Suppressor macrophage (primary cell): ENCODE measurements around the gene TAC1.
"Not testable (repeated sequence)": the region's sequence is repeated elsewhere in the genome, so short reads cannot be mapped to it uniquely, and the experiment has no call there.

Experiments
- DNase-seq, 4 experiments: peaks; one replicate each; pipeline ENCODE4 v3.0.0-alpha.2; 2020 to 2022
- total RNA-seq, 17 experiments: gene quantifications; one replicate each; lab custom pipeline; 2026; ENCODE audit warnings: mixed read lengths in 6 of 17, inconsistent platforms in 3 of 17; lab: John Stamatoyannopoulos, UW

The TAC1 gene
- 0 to 1.5 (median 0) reads per million in 17 experiments for total RNA-seq

- DNase-seq = no peak
Measured at GRCh38 chr7:97731736-97732564, at the start of gene TAC1. TSS of gene TAC1 (plus strand) at chr7:97732086. CDS start at chr7:97732613, 527 bp downstream.

GRCh38 chr7:97685952-97686351, 45.9 kb upstream of the TAC1 start:
- no peak for DNase-seq

DNA sequence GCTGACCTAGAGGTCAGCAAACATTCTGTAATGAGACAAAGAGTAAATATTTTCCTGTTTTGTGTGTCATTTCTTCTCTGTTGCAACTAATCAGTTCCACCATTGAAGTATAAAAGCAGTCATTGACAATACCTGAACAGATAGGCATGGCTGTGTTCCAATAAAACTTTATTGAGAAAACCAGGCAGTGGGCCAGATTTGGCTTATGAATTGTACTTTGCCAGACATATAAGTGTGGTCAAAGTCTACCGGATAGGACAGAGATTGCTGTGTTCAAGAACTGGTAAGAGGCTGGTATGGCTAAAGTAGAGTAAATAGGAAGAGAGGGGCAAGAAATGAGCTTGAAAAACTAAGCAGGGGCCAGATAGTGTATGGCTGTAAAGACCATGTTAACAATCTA, 38.3 kb upstream of the TAC1 start:
- DNase-seq = no peak

DNA sequence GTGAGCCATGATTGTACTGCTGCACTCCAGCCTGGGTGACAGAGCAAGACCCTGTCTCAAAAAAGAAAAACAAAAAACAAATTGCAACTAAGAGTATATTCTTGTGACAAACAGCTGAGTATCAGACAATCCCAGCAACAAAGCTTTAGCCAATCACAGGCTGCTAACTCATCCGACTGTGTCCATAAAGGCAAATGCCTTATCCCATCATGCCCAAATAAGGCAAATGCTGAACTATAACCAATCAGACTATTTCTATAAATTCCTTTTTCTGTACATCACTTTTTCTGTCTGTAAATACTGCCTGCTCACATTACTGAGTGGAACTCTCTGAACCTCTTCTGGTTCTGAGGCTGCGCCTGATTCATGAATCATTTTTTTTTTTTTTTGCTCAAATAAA, 37.5 kb upstream of the TAC1 start:
- DNase-seq = no peak

- DNase-seq = no peak
Measured at GRCh38 chr7:97697396-97697795, 34.5 kb upstream of the TAC1 start.

- DNase-seq = no peak
Measured at GRCh38 chr7:97722386-97722785, 9.5 kb upstream of the TAC1 start.

DNA sequence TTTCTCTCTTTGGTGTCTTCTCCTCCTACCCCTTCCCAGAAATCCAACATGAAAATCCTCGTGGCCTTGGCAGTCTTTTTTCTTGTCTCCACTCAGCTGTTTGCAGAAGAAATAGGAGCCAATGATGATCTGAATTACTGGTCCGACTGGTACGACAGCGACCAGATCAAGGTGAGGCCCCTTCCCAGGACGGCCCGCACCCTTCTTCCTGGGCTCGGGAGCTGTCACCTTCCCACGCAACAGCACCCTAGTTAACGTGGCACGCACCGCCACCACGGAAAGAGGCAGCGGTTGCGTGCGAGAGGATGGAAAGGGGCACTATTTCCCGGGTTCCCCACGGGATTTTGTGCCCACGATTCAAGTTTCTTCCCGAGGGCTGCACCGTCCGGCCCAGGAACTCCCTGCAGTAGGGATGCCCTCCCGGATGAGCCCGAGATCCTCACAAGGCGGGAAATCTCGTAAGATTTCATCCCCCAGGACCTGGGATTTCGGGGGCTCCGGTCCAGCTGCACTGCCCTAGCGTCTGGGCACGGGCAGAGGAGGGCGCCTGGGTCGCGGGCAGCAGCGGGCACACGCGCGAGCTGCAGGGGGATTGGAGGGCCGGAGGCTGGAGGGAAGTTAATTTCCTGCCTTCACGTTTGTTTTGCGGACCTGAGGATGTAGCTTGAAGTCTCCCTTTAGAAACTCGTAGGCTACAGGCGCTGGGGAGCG, 834 bp downstream of the TAC1 start:
- no peak for DNase-seq

- no peak for DNase-seq
Measured at GRCh38 chr7:97733276-97734161, 1.6 kb downstream of the TAC1 start.

- no peak for DNase-seq
Measured at GRCh38 chr7:97734255-97734654, 2.4 kb downstream of the TAC1 start.

DNA sequence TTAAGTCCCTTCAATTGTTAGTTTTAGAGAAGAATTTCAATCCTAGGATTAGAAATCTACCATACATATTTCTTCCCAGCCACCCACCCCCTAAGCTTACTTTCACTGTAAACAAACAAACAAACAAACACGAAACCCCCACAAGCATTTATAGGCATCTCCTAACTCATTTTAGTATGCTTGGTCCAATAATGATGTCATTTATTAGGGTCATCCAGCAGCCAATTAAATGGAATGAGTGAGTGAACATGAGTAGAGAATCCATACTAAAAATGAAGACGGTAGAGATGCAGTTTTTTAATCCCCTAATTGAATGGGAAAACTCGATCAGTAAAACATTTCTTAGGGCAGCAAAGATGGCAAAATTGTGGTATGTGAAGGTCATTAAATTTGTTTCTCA, 3.2 kb downstream of the TAC1 start:
- no peak for DNase-seq

DNA sequence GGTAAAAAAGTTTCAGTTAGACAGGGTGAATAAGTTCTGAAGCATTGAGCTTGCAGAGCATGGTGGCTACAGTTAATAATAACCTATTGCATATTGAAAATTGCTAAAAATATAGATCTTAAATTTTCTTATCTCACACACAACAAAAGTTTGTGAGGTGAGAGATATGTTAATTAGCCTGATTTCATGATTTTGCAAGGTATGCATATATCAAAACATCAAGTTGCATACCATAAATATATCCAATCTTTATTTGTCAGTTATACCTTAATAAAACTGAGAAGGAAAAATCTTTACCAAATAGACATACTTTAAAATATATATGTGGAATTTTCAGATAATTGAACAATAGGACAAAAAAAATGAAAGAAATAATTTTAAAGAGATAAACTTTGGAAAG, 16.6 kb downstream of the TAC1 start:
- DNase-seq = no peak

DNA sequence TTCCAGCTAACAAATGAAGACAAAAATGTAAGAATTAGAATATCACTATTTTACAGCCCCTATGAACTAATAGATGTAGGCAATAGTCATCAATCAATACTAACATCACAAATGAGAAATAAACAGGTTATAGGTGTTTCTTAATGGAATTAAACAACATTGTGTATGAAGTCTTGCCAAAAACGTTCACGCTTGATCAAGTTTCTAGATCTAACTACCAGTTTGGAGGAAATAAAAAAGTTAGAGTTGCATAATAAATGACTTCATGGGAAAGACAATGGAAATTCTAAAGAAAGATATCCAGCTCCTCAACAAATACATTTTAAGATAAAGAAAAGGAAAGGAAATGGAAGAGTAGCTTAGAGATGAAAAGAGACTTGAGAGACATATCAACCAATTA, 19.7 kb downstream of the TAC1 start:
- DNase-seq = no peak

GRCh38 chr7:97752215-97752614, 20.3 kb downstream of the TAC1 start:
- DNase-seq = no peak

GRCh38 chr7:97757824-97758223, 25.9 kb downstream of the TAC1 start:
- DNase-seq = no peak

- DNase-seq = no peak
Measured at GRCh38 chr7:97770850-97771249, 39.0 kb downstream of the TAC1 start.

- no peak for DNase-seq
Measured at GRCh38 chr7:97771576-97771975, 39.7 kb downstream of the TAC1 start.

GRCh38 chr7:97772045-97772901, 40.4 kb downstream of the TAC1 start:
- DNase-seq = no peak

- not testable (repeated sequence) for DNase-seq
Measured at GRCh38 chr7:97786398-97786797, 54.5 kb downstream of the TAC1 start.
